ENCODE data around the gene UBFD1. TPM values are rescaled to one million over a fixed set of nuclear protein-coding genes. Genes with fewer than 3 reads are reported as not detected.
A peak's percentile ranks its signal among the peaks of the same experiment; 100 is the strongest.

Gene UBFD1
- polyA plus RNA-seq, 1 donor from 2014 or later, result 12.4 TPM

DNA sequence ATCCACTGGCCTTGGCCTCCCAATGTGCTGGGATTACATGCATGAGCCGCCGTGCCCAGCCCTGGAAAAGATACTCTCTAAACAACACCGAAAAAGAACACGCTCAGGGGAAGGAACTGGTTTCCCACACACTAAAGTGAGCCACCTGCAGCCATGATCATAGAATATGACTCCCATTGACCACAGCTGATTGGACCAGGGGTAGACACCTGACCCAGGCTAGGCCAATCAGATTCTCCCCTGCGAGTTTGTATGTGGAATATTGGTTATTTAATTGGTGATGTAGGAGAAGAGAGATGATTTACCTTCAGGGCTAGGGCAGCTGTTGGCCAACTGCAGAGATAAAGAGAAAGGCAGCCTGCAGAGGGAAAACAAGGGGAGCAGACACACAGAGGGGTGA lies 38.2 kb upstream of the UBFD1 start:
- Mint-ChIP-seq H3K4me1 (peaks cover 37 to 50% (median 47%) of the 10 kb centered on the region in 3 donors), H3K36me3 (peaks cover 3% of the 10 kb centered on the region), H3K27me3 (peaks cover 2% of the 10 kb centered on the region), H3K27ac (peak overlapping the region; percentile 27 to 74 (median 59)), H3K4me3 (peak overlapping the region in 1 of 4 donors; percentile 19), H3K9me3 (no peaks in the 10 kb centered on the region)

DNA sequence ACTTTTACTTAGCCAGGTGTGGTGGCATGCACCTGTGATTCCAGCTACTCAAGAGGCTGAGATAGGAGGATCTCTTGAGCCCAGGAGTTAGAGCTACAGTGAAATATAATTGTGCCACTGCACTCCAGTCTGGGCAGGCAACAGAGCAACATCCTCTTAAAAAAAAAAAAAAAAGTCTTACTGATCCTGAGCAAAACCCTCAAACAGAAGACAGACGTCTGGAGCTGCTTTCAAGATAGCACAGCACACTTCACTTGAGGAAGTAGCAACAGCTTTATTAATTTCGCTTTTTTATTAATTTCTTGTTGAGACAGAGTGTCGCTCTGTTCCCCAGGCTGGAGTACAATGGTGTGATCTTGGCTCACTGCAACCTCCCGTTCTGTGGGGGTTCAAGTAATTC lies 37.0 kb upstream of the UBFD1 start:
- peak overlapping the region; percentile 83 to 85 (median 85) for H3K27ac Mint-ChIP-seq
- peaks cover 37 to 52% (median 43%) of the 10 kb centered on the region in 3 donors for H3K4me1 Mint-ChIP-seq
- peaks cover 5% of the 10 kb centered on the region for H3K36me3 Mint-ChIP-seq
- peak overlapping the region in 3 of 4 donors; percentile 33 to 67 (median 55) for H3K4me3 Mint-ChIP-seq
- no peaks in the 10 kb centered on the region for H3K9me3 Mint-ChIP-seq
- peaks cover 2% of the 10 kb centered on the region for H3K27me3 Mint-ChIP-seq

DNA sequence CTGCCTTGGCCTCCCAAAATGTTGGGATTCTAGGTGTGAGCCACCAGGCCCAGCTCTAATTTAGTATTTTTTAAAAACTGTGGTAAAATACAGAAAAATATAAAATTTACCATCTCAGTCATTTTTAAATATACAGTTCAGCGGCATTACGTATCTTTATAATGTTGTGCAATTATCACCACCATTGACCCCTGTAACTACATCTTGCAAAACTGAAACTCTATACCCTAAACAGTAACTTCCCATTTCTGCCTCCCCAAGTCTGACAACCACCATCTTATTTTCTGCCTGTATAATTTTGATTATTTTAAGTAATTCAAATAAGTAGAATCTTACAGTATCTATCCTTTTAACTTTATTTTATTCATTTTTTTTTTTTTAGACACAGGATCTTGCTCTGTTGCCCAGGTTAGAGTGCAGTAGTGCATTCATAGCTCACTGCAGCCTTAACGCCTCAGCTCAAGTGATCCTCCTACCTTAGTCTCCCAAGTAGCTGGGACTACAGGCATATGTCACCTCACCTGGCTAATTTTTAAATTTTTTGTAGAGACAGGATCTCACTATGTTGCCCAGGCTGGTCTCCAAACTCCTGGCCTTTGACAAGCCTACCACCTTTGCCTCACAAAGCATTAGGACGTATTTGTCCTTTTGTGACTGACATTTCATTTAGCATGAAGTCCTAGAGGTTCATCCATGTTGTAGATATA lies 36.3 kb upstream of the UBFD1 start:
- peak overlapping the region; percentile 2 to 85 (median 83) for H3K27ac Mint-ChIP-seq
- H3K4me3 Mint-ChIP-seq, result peak overlapping the region in 1 of 4 donors; percentile 50
- H3K27me3 Mint-ChIP-seq, result peaks cover 2% of the 10 kb centered on the region
- H3K36me3 Mint-ChIP-seq, result peaks cover 5% of the 10 kb centered on the region
- peaks cover 34 to 48% (median 41%) of the 10 kb centered on the region in 3 donors for H3K4me1 Mint-ChIP-seq
- H3K9me3 Mint-ChIP-seq, result no peaks in the 10 kb centered on the region

DNA sequence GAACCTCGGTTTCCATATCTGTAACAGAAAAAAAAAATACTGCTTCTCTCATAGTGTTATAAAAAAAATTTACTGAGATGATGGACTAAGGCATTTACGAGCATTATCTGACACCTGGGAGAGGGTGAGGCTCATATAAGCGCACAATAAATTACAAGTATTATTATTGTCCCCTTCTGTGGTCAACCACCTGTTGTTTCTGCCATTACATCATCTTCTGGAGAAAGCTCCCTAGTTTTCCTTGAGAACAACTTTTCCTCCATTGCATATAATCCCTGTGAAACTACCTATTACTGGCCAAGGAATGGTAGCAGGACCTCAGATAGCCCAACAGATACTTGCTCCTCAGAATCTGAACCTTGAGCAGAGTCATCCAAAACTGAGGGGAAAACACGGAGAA lies 35.6 kb upstream of the UBFD1 start:
- Mint-ChIP-seq H3K4me1 (peaks cover 27 to 40% (median 35%) of the 10 kb centered on the region in 3 donors), H3K27ac (peak overlapping the region in 1 of 3 donors; percentile 73), H3K9me3 (no peaks in the 10 kb centered on the region), H3K4me3 (peak overlapping the region in 1 of 4 donors; percentile 21), H3K36me3 (peaks cover 5% of the 10 kb centered on the region), H3K27me3 (no peaks in the 10 kb centered on the region)

DNA sequence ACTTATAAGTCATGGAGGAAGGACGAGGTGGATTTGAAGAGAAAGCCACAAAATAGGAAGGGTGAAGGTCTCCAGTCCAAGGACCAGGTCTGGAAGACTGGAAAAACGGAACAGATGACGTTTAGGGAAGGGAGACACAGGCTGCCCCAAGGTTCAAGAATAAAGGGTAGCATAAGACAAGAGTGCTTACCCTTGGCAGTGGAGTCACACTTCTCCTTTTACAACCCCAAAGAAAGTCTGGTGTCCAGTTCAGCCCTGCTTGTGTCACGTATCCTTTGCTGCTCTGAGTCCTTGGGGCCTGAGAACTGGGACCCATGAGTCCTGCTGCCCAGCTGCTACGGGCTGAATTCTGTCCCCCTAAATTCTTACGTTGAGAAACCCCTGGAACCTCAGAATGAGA lies 34.2 kb upstream of the UBFD1 start:
- no peaks in the 10 kb centered on the region for H3K9me3 Mint-ChIP-seq
- H3K36me3 Mint-ChIP-seq, result peaks cover 10% of the 10 kb centered on the region
- no peak overlapping the region for H3K27ac Mint-ChIP-seq
- H3K4me1 Mint-ChIP-seq, result peaks cover 25 to 33% (median 30%) of the 10 kb centered on the region in 3 donors
- H3K27me3 Mint-ChIP-seq, result no peaks in the 10 kb centered on the region
- H3K4me3 Mint-ChIP-seq, result peak overlapping the region in 1 of 4 donors; percentile 56

DNA sequence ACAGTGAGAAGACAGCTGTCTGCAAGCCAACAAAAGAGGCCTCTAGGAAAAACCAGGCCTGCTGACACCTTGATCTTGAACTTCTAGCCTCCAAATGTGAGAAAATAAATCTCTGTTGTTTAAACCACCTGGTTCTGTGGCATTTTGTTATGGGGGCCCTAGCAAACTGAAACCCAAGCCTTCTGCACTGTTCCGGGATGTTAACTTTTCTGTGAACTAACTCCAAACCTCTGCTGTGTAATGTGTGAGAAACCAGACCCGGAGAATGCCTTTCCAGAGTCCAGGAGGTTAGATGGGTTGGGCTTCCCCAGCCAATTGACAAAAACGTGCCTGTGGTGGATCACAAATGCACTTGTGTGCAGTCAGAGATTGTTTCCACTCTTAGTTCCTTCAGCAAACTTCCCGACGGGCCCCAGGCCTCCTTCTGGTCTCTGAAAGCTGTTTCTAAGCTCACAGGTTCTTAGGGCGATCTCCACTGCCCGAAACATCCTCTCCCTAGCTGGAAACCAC lies 33.6 kb upstream of the UBFD1 start:
- H3K27me3 Mint-ChIP-seq, result no peaks in the 10 kb centered on the region
- H3K4me1 Mint-ChIP-seq, result peaks cover 21 to 28% (median 24%) of the 10 kb centered on the region in 3 donors
- no peaks in the 10 kb centered on the region for H3K9me3 Mint-ChIP-seq
- no peak overlapping the region for H3K27ac Mint-ChIP-seq
- peaks cover 10% of the 10 kb centered on the region for H3K36me3 Mint-ChIP-seq
- no peak overlapping the region for H3K4me3 Mint-ChIP-seq

DNA sequence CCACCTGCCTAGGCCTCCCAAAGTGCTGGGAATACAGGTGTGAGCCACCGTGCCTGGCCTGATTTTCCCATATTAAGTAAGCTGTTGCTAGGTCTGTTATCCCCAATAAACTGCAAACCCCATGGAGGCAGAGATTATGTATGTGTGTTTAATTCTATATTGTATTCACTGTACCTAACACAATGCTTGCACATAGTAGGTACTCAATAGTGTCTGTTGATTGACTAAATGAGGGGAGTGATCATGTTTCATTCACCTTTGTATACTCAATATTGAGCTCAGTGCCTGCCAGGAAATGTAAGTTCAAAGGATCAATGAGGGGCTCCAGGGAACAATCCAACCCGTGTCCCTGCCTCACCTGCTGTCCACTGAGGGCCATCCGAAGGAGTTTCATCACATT lies 32.6 kb upstream of the UBFD1 start:
- H3K27me3 Mint-ChIP-seq, result no peaks in the 10 kb centered on the region
- no peaks in the 10 kb centered on the region for H3K9me3 Mint-ChIP-seq
- peaks cover 10% of the 10 kb centered on the region for H3K36me3 Mint-ChIP-seq
- no peak overlapping the region for H3K27ac Mint-ChIP-seq
- H3K4me1 Mint-ChIP-seq, result peaks cover 15 to 20% (median 16%) of the 10 kb centered on the region in 3 donors
- H3K4me3 Mint-ChIP-seq, result no peak overlapping the region

DNA sequence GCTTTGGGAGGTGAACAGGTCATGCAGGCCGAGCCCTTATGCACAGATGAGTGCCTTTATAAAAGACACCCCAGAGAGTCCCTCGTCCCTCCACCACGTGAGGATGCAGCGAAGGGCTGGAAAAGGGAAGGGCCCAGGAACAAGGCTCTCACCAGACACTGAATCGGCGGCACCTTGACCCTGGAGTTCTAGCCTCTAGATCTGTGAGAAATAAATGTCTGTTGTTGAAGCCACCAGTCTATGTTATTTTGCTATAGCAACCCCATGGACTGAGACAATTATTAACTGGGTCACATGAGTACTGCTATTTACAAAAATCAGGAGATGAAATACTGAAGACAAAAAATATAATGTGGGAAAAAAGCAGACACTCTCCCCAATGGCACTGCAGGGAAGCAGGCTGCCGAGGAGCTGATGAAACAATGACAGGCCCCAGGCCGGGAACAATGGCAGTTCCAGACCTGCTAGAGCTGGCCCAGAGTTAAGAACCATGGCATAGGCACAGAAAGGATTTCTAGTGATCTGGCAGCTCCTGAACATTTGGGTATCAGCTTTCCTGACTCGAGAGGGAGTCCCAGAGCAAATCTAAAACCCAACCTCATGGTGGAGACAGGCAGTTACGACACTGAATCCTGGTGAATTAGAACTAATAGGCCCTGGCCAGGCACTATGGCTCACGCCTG lies 29.4 kb upstream of the UBFD1 start:
- Mint-ChIP-seq H3K4me3 (no peak overlapping the region), H3K27ac (no peak overlapping the region), H3K36me3 (peaks cover 8% of the 10 kb centered on the region), H3K4me1 (peaks cover 0 to 6% (median 0%) of the 10 kb centered on the region in 3 donors), H3K9me3 (no peaks in the 10 kb centered on the region), H3K27me3 (no peaks in the 10 kb centered on the region)

DNA sequence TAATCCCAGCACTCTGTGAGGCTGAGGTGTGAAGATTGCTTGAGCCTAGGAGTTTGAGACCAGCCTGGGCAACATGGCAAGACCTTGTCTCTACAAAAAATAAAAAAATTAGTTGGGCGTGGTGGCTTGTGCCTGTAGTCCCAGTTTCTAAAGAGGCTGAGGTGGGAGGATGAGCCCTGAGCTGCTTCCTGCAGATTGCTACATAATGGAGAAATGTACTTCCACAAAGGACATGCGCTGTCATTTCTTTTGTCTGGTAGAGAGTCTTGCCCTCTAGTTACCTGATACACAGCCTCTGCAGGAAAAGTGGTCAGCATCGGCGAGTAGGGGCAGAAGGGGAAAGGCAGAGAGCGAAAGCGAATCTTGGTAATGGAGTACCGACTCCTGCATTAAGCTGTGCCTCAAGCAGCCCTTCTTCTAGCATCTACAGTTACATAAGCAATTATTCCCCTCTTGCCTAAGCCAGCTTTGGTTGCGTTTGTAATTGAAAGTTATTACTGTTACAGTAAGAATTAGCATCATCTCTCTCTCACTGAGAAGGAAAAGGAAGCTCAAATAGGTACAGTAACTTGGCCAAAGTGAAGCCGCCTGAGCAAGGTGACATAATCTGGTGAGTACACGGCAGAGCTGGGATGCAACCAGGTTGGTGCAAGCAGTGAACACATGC lies 28.8 kb upstream of the UBFD1 start:
- Mint-ChIP-seq H3K4me1 (peaks cover 0 to 3% (median 0%) of the 10 kb centered on the region in 3 donors), H3K27ac (no peak overlapping the region), H3K4me3 (no peak overlapping the region), H3K9me3 (no peaks in the 10 kb centered on the region), H3K36me3 (peaks cover 9% of the 10 kb centered on the region), H3K27me3 (no peaks in the 10 kb centered on the region)

DNA sequence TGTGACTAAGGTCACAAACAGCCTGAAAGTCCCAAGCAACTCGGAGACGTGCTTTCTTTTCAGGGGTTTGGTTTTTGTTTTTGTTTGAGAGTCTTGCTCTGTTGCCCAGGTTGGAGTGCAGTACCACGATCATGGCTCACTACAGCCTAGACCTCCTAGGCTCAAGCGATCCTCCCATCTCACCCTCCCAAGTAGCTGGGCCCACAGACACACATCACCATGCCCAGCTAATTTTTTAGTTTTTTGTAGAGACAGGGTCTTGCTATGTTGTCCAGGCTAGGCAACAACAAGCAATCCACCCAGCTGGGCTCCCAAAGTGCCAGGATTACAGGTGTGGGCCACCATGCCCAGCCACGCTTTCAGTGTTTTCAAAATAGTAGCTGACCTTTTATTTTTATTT lies 27.5 kb upstream of the UBFD1 start:
- H3K4me3 Mint-ChIP-seq, result no peak overlapping the region

DNA sequence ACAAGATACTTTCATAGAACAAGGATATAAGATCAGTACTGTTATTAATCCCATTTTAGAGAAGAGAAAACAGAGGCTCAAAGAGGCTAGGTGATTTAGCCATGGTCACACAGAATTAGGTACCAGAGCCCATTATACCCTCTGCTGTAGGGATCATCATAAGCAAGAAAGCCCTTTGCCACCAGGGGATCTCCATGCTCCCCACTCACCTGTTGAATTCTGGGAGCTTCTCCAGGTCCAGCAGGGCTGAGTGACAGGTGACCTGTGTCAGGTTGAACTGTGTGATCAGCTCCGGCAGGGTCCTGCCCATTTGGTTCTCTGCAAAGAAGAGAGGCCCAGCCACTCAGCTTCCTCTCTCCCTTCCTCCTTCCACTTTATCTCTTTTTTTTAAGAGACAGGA lies 25.1 kb upstream of the UBFD1 start:
- H3K9me3 Mint-ChIP-seq, result no peaks in the 10 kb centered on the region
- no peaks in the 10 kb centered on the region for H3K27me3 Mint-ChIP-seq
- peaks cover 8% of the 10 kb centered on the region for H3K36me3 Mint-ChIP-seq
- no peak overlapping the region for H3K4me3 Mint-ChIP-seq
- H3K27ac Mint-ChIP-seq, result no peak overlapping the region
- no peaks in the 10 kb centered on the region for H3K4me1 Mint-ChIP-seq

More for the DNA sequence above, 27.5 kb upstream of the UBFD1 start:
- Mint-ChIP-seq H3K4me1 (peaks cover 0 to 3% (median 0%) of the 10 kb centered on the region in 3 donors), H3K27ac (no peak overlapping the region), H3K27me3 (no peaks in the 10 kb centered on the region), H3K36me3 (peaks cover 9% of the 10 kb centered on the region), H3K9me3 (no peaks in the 10 kb centered on the region)

DNA sequence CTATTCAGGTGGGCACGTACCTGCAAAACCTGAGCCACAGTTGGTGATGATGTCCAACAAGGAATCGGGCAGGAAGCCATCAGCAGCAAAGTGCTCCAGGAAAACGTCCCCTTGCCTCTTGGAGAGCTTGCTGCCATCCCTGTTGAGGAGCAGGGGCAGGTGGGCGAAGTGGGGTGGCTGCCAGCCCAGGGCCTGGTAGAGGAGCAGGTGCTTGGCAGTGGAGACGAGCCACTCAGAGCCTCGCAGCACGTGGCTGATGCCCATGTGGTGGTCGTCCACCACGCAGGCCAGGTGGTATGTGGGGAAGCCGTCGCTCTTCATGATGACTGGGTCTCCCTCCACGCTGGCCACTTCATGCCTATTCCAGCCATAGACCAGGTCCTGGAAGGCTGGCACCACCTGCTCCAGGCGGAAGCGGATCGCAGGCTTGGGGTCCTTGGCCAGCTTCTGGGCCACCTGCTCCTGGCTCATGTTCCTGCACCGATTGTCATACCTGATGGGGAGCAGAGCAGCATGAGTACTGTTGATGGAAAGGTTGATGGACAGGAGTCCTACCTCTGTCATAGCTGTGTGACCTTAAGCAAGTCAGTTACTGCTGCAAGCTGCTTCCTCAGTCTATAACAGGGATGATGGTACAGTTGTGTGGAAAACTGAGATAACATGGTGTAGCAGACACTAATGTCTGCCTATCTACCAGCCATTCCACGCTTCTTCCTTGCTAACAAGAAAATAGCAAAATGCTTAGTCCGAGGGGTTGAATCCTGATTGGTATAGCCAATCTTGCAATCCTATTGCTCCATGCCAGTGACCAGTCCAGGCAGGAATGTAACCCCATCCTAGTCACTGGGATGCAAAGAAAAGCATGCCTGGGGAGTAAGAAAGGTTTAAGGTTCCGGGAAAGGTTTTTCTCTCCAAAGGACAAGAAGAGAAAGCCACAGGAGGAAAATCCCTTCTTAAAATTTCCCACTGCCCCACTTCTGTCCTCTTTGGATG lies 22.4 kb upstream of the UBFD1 start:
- H3K9me3 Mint-ChIP-seq, result no peaks in the 10 kb centered on the region

DNA sequence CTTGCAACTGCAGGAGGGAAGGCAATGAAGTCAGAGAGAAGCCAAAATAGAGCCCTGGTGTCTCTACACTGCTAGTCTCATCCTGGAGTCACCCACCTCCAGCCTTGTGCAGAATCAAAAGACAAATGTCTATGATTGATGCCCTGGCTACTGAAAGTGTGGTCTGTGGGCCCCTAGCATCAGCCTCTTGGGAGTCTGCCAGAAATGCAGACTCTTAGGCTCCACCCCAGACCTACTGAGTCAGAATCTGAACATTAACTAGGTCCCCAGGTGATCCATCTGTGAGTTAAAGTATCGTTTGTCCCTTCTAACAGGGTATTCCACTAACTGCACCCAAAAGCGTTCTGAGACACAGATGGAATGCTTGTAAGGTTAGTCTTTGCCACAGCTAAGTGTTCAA lies 21.6 kb upstream of the UBFD1 start:
- Mint-ChIP-seq H3K27ac (no peak overlapping the region), H3K4me1 (no peaks in the 10 kb centered on the region), H3K4me3 (no peak overlapping the region), H3K36me3 (peaks cover 6% of the 10 kb centered on the region), H3K27me3 (no peaks in the 10 kb centered on the region), H3K9me3 (no peaks in the 10 kb centered on the region)

More for the DNA sequence above, 22.4 kb upstream of the UBFD1 start:
- Mint-ChIP-seq H3K27me3 (no peaks in the 10 kb centered on the region), H3K4me3 (no peak overlapping the region), H3K27ac (no peak overlapping the region), H3K36me3 (peaks cover 6% of the 10 kb centered on the region), H3K4me1 (no peaks in the 10 kb centered on the region)

DNA sequence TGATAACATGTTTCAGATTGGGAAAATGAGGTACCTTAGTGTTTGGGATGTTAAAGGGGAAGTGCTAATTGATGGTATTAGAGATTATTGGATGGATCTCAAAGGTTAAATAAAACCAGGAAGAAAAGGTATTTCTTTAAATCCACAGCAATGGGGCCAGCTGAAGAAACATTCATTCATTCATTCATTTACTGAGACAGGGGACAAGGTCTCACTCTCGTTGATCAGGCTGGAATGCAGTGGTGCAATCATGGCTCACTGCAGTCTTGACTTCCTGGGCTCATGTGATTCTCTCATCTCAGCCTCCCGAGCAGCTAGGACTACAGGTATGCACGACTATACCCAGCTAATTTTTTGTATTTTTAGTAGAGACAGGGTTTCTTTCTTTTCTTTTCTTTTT lies 20.1 kb upstream of the UBFD1 start:
- H3K27me3 Mint-ChIP-seq, result no peaks in the 10 kb centered on the region
- no peaks in the 10 kb centered on the region for H3K4me1 Mint-ChIP-seq
- H3K36me3 Mint-ChIP-seq, result peaks cover 6% of the 10 kb centered on the region
- no peak overlapping the region for H3K4me3 Mint-ChIP-seq
- H3K27ac Mint-ChIP-seq, result no peak overlapping the region
- H3K9me3 Mint-ChIP-seq, result no peaks in the 10 kb centered on the region

Data from IgD-negative memory B cell (primary cell).